OCI-LY3 (cell line): ENCODE measurements around the gene VGLL4.

Source experiments
- EZH2phosphoT487 ChIP-seq: fragments of 200-600 bp; shearing (Covaris generic); IDR thresholded peaks from 2 replicates; pipeline ENCODE4 v1.6.1; 2018; ENCODE audit warnings: antibody characterized with exemption, mixed run types, low read depth
- TF ChIP-seq, protein P1 (sequence below): fragments of 200-600, 300-600 bp; sonication (generic); IDR thresholded peaks from 2 replicates; pipeline ENCODE4 v1.5.1; 2014; ENCODE audit warnings: antibody characterized with exemption, low read length, low read depth

DNA sequence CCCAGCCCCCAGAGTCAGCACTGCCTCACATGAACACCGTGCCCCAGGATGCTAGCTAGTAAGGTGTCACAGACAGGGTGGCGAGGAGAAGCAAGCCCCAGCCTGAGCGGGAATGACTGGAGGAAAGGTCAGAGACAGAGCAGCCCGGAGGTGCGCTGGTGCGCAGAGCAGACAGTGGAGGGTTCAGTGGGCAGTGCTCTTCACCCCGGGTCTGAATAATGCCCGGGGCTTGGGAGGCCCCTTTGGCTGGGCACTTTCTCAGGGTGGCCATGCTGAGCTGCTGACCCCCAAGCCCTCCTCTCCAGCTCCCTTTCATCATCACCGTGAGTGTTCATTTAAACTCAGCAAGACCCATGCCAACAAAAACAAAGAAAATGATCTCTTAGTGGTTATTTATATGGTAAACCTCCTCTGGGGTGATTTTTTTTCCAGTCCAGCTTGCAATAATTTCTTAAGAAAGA, 110.8 kb downstream of the VGLL4 start:
- TF ChIP-seq, protein P1, sequence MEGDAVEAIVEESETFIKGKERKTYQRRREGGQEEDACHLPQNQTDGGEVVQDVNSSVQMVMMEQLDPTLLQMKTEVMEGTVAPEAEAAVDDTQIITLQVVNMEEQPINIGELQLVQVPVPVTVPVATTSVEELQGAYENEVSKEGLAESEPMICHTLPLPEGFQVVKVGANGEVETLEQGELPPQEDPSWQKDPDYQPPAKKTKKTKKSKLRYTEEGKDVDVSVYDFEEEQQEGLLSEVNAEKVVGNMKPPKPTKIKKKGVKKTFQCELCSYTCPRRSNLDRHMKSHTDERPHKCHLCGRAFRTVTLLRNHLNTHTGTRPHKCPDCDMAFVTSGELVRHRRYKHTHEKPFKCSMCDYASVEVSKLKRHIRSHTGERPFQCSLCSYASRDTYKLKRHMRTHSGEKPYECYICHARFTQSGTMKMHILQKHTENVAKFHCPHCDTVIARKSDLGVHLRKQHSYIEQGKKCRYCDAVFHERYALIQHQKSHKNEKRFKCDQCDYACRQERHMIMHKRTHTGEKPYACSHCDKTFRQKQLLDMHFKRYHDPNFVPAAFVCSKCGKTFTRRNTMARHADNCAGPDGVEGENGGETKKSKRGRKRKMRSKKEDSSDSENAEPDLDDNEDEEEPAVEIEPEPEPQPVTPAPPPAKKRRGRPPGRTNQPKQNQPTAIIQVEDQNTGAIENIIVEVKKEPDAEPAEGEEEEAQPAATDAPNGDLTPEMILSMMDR = no peak
- TF ChIP-seq EZH2phosphoT487 = no peak
